ENCODE measurements around the gene SLIT3. TPM values are rescaled to one million over a fixed set of nuclear protein-coding genes. Genes with fewer than 3 reads are reported as not detected.
"Not testable (repeated sequence)": the region's sequence is repeated elsewhere in the genome, so short reads cannot be mapped to it uniquely, and the experiment has no call there.

SLIT3 gene
- polyA plus RNA-seq, 3 donors = 0.99 to 24.6 (median 16.4) TPM

DNA sequence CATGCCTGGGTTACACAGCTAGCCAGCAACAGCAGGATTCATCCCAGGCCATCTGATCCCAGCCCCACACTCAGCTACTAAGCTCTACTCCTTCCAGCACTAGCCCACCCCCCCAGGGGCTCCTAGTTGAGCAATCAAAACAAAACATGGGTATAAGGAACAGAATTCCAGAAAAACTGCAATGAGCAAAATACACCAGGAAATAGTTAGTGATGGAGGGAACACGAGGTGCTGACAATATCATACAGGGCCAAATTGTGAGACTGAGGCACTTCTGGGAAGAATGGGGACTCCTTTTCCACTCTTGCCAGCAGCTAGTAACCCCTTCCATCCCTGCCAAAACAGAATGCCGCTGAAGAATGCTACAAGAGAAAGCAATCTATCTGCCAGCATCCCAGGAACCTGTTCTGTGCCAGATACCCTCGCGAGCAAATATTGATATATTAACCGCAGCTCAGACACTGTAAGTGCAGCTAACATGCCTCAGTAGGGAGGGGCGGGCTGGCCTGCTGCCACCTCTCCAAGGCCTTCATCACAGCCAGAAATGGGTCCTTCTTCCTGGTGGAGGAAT is 161.4 kb downstream of the SLIT3 start:
- 19 to 62% (median 57%) methylated on average over 6 of the region's 6 CpGs for WGBS, 3 donors
- H3K27ac ChIP-seq (ENCODE audit: low read depth, low read length) = no peak overlapping the region

GRCh38 chr5:169133531-169133930 is 167.4 kb downstream of the SLIT3 start:
- H3K27ac ChIP-seq (ENCODE audit: low read depth, low read length) = no peak overlapping the region
- 60 to 91% (median 85%) methylated on average over 3 of the region's 3 CpGs for WGBS, 3 donors

DNA sequence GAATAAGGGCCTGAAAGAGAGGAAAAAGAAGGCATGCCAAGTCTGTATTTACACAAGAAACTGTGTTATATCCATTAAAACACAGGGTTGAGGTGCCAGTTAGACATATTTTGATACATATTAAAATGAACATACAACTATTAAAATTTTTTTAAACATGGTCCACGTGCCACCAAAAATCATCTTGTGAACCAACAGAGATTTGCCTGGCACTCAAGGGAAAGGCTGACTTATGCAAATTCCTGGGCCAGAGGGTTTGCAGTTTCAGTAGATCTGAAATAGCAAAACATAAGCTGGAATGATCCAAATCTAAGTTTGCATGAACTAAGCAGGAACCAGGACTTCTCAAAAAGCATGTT is 168.7 kb downstream of the SLIT3 start:
- WGBS, 3 donors = 53 to 64% (median 57%) methylated on average over 1 of the region's 1 CpG
- H3K27ac ChIP-seq (ENCODE audit: low read depth, low read length) = no peak overlapping the region

GRCh38 chr5:169131616-169132301 is 169.2 kb downstream of the SLIT3 start:
- H3K27ac ChIP-seq (ENCODE audit: low read depth, low read length) = no peak overlapping the region
- 46 to 52% (median 51%) methylated on average over 4 of the region's 4 CpGs for WGBS, 3 donors

- 75 to 94% (median 93%) methylated on average over 9 of the region's 9 CpGs for WGBS, 3 donors
- H3K27ac ChIP-seq (ENCODE audit: low read depth, low read length) = no peak overlapping the region
These were observed 172.3 kb downstream of the SLIT3 start for GRCh38 chr5:169128679-169129078.

DNA sequence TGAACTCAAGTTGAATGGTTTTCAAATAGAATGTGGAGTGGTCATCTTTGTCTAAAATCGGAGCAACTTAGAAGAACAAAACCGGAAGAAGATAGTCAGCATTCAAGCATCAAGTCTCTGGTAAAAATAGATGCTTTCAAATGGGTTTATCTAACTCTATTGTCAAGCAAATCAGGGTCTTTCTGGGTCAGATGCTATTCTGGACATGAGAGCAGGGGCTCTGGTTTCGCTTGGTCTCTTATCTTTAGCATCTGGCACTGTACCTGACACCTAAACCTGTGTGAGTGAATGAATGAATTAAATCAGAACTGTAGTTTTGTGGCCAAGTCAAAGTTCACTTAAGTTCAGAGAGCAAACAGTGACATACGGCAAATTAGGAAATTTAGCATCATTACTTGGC is 173.5 kb downstream of the SLIT3 start:
- no peak overlapping the region for H3K27ac ChIP-seq (ENCODE audit: low read depth, low read length)
- WGBS, 3 donors = 69 to 80% (median 74%) methylated on average over 4 of the region's 4 CpGs

GRCh38 chr5:169126481-169127021 is 174.4 kb downstream of the SLIT3 start:
- no peak overlapping the region for H3K27ac ChIP-seq (ENCODE audit: low read depth, low read length)

GRCh38 chr5:169125571-169125970 is 175.4 kb downstream of the SLIT3 start:
- no peak overlapping the region for H3K27ac ChIP-seq (ENCODE audit: low read depth, low read length)
- 32 to 71% (median 69%) methylated on average over 7 of the region's 7 CpGs for WGBS, 3 donors

More at GRCh38 chr5:169126481-169127021, 174.4 kb downstream of the SLIT3 start:
- 58 to 71% (median 71%) methylated on average over 2 to 3 of the region's 3 CpGs for WGBS, 3 donors

DNA sequence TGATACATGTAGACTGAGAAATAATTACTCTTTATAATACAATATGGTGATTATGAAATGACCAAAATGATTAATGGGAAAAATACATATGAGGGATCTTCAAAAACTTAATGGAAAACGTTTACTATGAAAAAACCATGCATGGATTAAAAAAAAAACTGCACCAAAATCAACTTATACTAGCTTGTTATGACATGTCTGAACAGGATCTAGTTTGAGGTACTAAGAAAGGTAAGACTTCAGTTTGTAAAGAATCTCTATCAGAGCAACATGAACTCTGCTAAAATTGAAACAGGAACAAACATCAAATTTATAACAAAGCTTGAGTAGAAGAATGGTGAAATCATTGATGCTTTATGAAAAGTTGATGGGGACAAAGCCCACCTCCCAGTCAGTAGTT is 178.0 kb downstream of the SLIT3 start:
- H3K27ac ChIP-seq (ENCODE audit: low read depth, low read length) = no peak overlapping the region
- 31 to 67% (median 60%) methylated on average over 1 of the region's 1 CpG for WGBS, 3 donors

DNA sequence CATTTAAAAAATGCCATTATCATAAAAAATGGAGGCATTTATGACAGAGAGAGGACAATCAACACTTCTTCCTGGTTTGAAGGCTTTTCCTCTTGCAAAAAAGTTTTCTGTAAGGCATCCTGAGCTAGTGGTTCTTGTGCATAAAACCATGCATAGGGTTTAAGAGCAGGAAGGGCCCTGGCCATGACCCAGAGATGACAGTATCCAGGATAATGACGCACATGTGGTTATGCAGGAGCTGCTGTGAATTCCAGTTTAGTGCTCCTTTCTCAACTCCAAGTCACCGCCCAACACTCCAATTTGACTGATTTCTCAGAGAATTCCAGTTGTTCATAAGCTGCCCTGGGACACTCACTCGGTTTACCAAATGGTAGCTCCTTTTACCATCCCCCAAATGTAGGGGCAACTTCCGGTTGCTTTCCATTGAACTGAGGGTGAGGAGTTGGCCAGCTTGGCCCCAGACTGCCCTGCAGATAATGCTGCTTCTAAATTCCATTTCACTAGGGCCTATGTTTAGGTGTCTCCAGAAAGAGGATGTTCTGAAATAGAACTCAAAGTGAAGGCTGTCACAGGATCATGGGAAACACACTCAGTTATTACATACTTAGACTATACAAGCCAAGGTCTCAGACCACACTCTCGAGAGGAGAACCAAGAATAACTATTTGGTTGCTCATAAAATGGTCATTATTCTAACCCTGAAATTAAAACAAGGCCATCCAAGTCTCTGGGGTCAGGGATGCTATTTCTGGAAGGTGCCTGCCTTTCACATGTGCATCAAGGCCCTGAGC is 179.1 kb downstream of the SLIT3 start:
- WGBS, 3 donors = 77 to 87% (median 81%) methylated on average over 5 of the region's 5 CpGs
- no peak overlapping the region for H3K27ac ChIP-seq (ENCODE audit: low read depth, low read length)

DNA sequence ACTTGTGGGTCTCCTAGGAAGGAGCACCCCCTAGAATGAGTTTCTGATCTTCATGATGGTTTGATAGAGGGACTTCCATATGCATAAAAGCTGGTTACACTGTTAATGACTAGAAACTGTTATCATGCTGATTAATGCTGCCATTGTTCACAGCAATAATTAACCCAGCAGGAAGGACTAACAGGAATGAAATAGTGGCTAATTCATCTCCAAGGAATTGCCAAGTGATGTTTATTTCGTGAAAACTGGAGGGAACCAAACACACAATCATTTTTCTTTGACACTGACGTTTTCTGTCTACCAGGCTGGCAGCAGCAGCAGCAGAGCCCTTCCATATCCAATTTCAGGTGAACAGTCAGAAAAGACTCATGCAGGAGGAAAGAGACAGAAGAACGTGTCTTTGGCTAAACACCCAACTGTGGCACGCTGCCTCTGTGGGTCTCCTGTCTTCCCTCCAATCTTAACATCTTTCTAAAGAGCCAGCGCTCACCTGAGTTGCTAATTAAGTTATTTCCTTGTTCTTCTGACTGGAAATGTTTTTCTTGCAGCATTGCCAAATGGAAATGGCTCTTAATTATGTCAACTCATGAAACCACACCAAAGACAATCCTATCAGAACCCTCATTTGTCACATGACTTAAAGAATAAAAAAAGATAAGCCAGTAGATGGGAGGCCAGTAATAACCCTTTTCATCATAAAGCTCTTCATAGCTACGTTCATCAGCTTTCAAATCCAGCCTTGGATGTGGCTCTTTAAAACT is 181.5 kb downstream of the SLIT3 start:
- 48 to 71% (median 62%) methylated on average over 6 of the region's 6 CpGs for WGBS, 3 donors
- no peak overlapping the region for H3K27ac ChIP-seq (ENCODE audit: low read depth, low read length)

DNA sequence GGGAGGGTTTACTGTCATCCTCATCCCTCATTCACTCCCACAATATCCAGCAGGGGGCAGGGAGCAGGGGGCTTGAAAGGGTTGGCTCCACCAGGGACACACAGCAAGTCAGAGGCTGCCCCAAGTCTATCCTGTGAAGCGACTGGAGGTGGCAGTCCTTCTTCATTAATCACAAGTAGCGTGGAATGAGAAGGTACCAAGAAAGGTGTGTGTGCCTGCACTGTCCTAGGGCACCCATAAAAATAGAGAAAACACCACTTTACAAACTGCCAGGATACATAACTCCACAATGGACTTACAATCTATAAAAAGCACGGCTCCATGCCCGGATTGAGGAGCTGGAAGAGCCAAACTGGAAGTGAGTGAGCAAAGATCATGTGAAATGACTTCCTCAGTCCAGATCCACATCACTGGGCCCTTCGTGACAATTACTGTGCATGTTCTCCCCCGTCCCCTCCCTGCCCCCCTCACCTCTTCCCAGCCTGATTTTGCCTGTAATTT is 183.9 kb downstream of the SLIT3 start:
- H3K27ac ChIP-seq (ENCODE audit: low read depth, low read length) = no peak overlapping the region
- WGBS, 3 donors = 60 to 77% (median 72%) methylated on average over 6 of the region's 6 CpGs

DNA sequence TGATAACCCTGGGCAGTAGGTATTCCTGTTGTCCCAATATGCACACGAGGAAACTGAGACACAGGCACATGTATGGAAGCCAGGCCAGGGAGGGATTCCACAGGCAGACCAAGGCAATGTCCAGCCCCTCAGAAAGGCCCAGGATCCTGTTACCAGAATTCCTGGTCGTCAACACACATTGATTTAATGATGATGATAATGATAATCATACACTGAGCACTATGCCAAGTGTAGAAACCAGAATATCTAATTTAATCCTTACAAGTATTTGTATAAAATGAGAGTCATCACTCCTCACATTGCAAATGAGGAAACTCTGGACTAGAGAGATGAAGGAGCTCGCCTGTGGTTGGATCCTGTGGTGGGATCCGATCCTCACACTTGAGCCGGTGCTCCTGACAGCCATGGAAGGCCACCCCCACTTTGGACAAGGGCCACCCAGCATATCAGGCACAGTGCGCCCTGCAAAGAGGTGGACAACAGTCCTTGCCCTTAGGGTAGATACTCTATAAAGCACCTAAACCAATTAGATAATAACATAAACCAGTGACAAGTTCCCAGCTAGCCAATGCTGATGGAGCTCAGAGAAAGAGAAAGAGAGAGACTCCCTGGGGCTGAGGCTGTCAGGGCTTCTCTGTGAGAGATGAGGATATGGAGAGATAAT is 185.3 kb downstream of the SLIT3 start:
- WGBS, 3 donors = 83 to 87% (median 83%) methylated on average over 6 of the region's 6 CpGs
- no peak overlapping the region for H3K27ac ChIP-seq (ENCODE audit: low read depth, low read length)

GRCh38 chr5:169114466-169115065 is 186.4 kb downstream of the SLIT3 start:
- no peak overlapping the region for H3K27ac ChIP-seq (ENCODE audit: low read depth, low read length)
- 69 to 83% (median 77%) methylated on average over 7 of the region's 7 CpGs for WGBS, 3 donors

- H3K27ac ChIP-seq (ENCODE audit: low read depth, low read length) = no peak overlapping the region
- 63 to 88% (median 87%) methylated on average over 5 of the region's 5 CpGs for WGBS, 3 donors
These were observed 188.9 kb downstream of the SLIT3 start for GRCh38 chr5:169112016-169112415.

DNA sequence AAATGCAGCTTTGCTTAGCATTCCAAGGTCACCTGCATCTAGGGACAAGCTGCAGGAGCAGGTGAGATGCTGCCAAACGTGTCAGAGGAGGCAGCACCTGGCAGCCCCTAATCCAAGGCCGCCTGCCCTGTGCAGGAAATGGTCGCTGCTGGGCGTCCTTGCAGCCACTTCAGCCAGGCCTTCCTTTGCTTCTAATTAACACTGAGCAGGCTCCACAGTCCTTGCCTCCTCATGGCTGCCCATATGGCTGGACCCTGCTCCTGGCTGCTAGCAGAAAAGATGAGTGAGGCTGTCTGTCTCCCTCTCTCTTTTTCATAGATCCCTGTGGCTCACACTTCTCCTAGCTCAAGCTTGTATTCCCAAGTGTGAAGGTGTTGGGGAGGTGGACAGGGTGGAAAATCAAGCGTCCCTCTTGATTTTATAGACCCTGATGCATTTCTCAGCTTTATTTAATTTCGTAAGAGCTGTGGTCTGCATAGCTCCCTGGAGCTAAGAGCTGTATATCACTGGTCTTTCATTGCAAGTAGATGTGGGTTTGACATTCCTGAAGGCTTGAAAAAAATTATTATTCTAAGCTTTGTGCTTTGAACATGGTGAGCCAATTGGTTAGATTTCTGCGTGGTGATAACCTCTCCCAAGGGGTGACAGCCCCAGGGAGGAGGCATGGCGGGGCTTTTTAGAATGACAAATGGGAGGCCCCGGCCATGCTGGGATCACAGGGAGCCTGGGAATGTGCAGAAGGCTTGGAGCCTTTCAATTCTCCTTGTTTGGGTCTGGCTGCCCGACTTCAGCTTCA is 193.8 kb downstream of the SLIT3 start:
- WGBS, 3 donors = 60 to 70% (median 60%) methylated on average over 10 of the region's 10 CpGs
- no peak overlapping the region for H3K27ac ChIP-seq (ENCODE audit: low read depth, low read length)

- WGBS, 3 donors = 73 to 85% (median 85%) methylated on average over 2 of the region's 2 CpGs
- H3K27ac ChIP-seq (ENCODE audit: low read depth, low read length) = not testable (repeated sequence)
These were observed 195.4 kb downstream of the SLIT3 start for GRCh38 chr5:169105582-169105981.
